ENCODE data around the gene GORAB.

The GORAB gene, protein sequence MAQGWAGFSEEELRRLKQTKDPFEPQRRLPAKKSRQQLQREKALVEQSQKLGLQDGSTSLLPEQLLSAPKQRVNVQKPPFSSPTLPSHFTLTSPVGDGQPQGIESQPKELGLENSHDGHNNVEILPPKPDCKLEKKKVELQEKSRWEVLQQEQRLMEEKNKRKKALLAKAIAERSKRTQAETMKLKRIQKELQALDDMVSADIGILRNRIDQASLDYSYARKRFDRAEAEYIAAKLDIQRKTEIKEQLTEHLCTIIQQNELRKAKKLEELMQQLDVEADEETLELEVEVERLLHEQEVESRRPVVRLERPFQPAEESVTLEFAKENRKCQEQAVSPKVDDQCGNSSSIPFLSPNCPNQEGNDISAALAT

DNA sequence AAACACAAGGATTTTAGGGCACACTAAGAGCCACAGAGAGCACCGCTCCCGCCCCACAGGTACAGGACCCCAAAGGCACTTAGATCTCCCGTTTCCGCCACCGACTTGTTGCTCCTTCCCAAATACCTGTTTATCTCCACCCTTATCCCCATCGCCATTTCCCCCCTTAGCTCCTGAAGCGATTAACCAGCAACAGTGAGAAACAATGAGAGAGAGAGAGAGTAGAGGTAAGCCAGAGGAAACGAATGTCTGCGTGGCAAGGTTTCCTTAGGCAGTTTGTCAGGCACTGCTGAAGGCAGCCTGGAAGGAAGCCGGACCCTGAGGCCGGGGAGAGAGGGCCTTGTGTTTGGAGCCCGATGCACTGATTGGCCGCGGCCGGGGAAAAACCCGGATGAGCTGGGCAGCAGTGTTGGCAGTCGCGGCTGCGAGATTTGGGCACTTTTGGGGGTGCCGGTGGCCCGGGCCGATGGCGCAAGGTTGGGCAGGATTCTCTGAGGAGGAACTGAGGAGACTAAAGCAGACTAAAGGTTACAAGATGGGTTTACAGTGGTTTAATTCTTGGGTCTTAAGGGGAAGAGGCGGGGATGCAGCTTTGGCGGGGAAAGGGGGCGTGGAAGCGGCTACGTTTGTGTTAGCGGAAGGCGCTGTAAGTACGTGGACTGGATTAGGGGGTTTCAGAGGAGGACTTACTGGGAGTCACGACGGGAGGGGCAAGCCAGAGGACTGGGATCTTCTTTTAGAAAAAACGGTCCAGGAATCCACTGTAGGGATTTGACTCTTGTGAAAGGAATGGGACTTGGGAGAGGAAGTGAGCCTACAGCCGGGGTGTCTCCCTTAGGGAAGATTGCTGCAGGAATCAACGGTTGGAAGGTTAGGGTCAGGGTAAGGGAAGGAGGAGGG is at the start of gene GORAB:
TSS of gene GORAB (plus strand) at position 409 of the 900 bp plus-strand sequence. CDS start at position 467, 58 bp downstream.
- DNase-seq (ENCODE audit: low read depth) = peak; percentile 73

DNA sequence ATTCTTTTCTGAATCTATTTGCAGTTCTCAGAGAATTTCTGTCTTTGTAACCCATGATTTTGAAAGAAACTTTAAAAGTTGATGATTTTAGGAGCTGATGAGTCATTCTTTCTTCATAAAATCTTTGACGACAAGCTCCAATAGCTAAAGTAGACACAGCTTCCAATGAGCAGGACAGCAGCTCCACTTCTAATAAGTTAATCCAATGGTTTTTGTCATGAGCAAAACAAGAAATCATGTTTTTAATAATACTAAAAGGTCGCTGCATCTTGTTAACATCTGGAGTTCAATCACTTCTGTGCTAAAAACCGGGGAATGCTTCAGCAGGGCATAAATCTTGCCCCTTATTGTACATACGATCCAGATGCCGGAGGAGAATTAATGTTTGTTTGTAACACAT is 48.9 kb upstream of the GORAB start:
- no peak for DNase-seq (ENCODE audit: low read depth)

DNA sequence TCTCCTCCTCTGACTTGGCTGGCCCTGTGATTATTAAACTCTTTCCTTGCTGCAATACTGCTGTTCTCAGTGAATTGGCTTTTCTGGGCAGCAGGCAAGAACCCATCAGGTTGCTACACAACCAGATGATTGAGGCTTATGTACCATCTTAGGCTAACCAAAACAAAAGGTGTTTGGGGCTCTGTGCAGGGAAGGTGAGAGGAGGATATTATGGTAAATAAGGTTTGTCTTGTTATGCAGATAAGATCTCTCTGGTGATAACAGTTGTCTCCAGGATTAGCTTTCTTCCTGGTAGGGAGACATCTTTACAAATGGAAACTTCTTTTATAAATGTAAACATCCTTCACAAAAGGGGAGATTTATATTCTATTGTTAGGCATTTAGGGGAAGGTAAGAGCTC is 44.5 kb upstream of the GORAB start:
- no peak for DNase-seq (ENCODE audit: low read depth)

DNA sequence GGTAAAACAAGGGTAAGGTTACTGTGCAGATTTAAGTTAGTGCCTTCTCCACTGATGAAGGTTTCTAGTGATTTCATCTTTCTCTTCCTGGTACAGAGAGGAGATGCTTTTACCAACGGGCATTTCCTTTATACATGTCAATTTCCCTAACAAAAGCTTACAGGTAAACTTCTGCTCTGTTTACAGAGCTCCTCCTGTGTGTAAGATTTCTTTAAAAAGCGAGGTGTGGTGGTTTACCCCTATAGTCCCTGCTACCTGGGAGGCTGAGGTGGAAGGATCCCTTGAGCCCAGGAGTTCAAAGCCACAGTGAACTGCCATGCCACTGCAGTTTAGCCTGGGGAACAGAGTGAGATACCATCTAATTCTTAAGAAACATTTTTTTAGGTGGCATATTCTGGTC is 40.7 kb upstream of the GORAB start:
- DNase-seq (ENCODE audit: low read depth) = no peak

DNA sequence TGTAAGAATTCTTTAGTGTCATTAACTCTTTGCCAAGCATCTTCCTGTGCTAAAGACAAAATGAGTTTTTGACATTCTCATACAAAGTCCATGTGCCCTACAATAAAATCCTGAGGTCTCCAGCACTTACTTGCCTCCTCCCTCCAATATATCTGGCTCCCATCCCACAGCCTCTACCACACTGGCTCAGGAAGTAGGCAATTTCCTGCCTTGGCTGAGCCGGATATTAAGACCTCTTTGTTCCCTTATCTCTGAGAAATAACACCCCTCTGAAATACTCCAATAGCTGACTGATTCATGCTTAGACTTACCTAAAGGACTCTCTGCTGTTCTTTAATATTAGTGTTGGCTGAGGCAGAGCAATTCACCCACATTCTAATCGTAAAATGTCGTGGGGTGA is 37.6 kb upstream of the GORAB start:
- no peak for DNase-seq (ENCODE audit: low read depth)

DNA sequence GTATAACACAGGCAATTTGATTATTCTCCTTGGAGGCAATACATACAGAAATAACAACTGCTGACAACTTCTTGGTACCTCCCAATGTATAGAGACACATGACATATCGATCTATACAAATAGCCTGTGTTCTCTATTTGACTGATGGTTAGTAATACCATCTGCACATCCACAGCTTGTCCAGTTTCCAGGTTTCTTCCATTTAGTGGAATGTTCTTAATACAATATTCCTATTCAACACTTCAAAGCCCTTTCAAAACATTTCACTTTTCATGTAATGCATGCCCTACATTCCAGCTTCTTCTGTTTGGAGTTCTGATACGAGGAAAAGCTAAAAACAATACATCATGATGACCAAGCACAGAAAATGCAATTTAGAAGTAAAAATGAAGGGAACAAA is 37.0 kb upstream of the GORAB start:
- no peak for DNase-seq (ENCODE audit: low read depth)

DNA sequence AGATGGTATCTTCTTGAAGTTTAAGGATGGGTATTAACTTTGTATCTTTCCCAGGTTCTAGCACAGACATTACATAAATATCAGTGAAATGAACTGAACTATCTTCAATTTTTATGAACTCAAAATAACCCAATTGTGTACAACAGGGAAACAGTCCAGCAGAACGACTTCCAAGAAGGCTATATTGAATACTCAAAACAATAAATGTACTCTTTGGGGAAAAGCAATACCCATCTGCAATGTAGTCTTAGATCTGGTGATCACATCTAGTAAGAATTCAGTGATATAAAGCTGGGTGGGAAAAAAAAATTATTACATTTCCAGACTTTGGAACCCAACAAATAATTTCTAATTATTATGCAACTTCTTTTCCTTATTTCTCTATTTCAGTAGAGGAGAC is 33.1 kb upstream of the GORAB start:
- DNase-seq (ENCODE audit: low read depth) = no peak

DNA sequence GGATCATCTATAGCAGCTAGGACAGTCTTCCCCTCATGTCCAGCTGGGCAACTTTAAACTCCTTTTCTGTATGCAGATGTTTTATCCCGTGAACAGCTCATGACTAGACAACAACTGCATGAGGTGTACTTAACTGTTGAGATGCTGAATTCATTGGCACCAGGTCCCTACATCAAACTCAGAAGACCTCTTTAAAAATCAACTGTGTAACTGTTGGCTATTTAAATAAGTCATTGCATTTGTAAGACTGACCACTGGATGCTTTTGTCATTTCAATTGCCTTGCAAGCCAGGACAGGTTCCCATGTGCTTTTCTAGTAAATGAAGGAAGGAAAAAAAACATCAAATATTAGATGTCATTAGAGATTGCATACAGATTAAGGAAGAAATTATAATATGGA is 28.3 kb upstream of the GORAB start:
- DNase-seq (ENCODE audit: low read depth) = no peak

DNA sequence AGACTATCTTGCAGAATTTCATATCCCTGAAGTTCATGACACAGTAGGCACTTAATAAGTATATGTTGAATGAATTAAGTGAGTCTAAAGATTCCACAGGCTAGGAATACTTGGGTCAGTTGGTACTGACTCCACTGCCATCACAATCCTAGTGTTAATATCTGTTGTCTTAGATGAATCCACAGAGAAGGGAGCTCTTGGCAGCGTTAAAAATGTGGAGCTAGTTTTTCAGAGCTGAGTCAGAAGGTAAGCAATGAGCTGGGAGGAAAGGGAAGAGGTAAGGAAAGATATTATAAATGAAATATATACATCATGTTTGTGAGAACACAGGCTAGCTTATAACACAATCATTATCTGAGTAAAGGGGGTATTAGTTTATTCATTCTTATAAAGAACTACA is 21.8 kb upstream of the GORAB start:
- DNase-seq (ENCODE audit: low read depth) = no peak

DNA sequence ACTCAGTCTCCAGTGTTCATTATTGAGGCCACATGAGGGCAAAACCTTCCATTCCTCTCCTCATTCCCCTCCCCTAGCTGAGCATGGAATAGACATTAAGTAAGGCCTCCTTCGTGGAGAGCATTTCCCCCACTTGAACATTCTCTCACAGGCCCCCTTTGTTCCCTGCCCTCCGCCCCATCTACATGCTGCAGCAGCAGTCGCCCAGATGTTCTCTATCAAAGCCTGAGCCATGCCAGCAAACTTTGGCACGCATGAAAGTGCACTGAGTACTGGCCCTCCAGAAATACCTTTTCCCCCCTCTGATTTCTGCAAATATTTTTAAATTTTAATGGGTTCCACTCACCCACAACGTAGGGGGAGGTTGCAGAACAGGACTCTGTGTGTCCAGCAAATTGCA is 20.9 kb upstream of the GORAB start:
- no peak for DNase-seq (ENCODE audit: low read depth)

DNA sequence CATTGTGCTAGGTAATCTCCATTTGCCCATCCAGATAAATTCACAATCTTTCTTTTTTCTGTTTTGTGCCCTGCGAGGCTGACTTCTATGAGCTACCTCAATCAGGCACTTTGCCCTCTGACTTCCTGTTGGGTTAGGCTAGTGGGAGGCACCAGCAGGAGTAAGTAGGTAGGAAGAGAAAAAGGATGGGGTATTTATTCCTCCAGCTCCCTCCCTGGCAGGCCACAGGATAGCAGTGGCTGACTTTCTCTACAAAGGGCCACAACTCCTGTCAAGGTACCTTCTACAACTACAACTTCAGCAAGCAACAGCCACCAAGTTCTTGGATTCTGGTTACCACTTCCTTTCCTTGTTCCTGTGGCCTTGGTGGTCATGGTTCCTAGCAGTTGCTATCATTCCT is 18.8 kb upstream of the GORAB start:
- DNase-seq (ENCODE audit: low read depth) = no peak

DNA sequence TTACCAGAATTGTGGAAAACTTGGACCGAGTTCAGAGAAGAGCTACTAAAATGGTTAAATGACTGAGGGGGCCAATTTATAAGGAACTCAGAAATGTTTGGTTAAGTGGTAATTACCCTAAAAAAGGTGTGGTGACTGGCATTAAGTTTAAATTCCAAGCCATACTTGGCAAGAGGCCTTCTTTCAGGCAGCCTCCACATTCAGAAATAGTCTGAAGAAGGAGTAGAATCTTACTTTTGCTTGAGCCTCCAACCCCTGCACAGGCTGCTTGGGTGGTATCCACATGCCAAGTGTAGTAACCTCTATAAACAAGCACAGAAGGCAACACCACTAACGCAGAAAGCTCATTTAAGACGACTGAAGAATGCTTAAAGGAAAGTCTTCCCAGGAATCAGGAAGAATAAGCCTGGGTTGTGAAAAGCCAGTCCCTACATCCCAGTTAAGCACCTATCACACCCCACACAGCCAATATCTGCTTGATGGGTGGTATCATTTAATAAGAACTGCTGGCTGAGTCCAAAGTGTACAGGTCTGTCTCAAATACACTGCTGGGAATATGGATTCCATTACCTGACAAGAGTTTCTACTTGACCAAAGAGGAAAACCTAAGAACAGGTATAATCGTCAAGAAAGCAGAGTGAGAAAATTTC is 13.7 kb upstream of the GORAB start:
- DNase-seq (ENCODE audit: low read depth) = no peak

DNA sequence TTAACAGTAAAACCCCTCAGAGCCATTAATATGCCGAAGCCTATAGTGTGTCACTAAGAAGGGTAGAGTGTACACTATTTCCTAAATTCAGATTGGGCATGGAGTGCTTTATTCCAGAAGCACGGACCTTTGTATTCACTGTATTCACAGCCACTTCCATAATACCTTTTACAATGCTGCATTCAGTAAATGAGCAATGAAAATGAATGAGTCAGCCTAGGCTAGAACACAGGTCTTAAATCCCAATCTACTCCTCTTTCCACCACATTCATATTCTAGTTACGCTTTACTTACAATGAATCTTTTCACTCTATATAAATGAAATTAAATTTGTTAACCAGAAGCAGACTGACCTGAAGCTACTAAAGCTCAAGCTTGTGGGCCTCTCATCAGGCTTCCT is 13.0 kb upstream of the GORAB start:
- no peak for DNase-seq (ENCODE audit: low read depth)

DNA sequence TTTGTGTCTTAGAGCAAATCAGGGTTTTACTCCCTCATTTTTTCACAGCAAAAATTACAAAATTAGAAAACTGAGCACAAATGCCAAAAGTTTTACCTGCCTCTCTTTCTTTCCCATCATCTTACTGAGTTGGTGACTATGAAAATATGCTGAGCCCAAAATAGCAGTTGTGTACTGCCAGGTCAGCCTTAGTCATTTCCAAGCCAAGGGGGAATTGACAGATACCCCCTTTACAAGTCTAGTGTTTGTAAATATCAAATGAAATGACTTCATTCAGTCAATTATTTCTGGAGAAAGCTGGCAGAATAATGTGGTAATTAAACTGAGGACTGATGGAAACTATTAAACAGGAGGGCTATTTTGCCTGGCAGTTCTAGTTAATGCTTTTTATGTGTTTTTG is 11.4 kb upstream of the GORAB start:
- DNase-seq (ENCODE audit: low read depth) = no peak

DNA sequence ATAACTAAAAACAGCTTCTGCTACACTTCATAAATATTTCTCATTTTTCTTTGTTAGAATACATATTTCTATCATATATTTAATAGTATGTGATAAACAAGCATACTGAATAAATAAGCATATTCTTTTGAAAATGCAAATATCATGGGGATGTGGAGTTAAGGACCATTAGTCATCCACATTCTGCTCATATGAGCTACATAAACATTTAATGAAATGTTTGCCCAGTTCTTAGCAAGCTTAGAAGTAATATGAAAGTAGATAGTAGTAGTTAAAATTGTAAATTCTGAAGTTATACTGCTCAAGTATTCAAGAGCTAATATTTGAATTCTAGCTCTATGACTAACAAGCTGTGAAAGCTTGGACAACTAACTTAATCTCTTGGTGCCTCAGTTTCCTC is 10.1 kb upstream of the GORAB start:
- DNase-seq (ENCODE audit: low read depth) = no peak

DNA sequence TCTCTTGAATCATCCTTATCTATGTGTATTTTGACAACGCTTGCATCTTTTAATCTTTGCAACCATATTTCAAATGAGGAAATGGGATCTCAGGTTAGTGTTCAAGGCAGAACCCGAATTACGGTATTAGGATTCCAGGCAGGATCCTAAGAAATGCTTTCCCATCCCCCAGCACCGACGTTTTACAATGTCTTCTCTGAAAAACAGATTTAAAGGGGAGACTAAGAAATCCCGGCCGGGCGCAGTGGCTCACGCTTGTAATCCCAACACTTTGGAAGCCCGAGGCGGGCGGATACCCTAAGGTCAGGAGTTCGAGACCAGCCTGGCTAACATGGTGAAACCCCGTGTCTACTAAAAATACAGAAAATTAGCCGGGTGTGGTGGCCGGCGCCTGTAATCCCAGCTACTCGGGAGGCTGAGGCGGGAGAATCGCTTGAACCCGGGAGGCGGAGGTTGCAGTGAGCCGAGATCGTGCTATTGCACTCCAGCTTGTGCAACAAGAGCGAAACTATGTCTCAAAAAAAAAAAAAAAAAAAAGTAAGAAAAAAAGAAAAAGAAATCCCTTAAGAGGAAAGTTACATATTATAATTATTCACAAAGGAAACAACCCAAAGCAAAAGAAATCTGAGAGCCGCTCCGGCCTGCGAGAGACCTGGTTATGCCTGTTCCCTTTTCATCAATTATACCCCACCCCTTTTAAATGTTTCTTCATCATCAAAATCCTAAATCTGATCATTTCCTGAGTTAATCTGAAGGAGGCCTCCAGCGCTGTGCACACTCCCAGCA is 801 bp upstream of the GORAB start:
- DNase-seq (ENCODE audit: low read depth) = no peak

DNA sequence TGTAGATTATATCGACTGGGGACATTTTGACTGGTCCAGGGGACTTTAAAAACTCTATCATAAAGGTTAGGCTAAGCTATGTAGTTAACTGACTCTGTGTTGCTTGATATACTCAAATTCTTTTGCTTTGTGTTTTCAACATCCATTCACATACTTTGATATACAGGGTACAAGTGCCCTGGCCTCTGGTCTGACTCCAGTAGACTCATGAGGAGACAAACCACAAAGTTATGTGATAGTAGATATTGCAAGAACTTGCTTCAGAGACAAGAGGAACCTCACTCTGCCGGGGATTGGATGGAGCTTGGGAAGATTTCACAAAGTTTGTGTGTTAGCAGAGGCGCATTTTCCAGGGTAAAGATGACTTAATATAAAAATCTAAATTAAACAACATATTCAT is 1.3 kb downstream of the GORAB start:
- no peak for DNase-seq (ENCODE audit: low read depth)

DNA sequence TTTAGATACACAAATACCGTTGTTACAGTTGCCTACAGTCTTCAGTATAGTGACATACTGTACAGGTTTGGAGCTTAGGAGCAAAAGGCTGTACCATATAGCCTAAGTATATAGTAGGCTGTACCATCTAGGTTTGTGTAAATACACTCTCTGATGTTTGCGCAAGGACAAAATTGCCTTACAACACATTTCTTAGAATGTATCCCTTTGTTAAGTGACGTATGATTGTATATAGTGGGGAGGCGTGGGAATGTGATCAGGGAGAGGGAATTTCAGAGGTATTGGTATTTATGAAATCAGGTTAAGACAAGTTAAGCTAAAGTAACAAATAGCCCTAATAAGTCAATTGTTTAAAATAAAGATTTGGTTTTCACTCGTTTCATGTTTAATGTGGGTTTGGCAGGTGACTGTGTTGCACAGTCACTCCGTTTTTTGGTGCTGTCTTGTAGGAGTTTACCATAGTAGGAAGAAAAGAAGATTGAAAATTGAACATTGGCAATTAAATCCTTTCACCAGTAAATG is 2.7 kb downstream of the GORAB start:
- DNase-seq (ENCODE audit: low read depth) = no peak

DNA sequence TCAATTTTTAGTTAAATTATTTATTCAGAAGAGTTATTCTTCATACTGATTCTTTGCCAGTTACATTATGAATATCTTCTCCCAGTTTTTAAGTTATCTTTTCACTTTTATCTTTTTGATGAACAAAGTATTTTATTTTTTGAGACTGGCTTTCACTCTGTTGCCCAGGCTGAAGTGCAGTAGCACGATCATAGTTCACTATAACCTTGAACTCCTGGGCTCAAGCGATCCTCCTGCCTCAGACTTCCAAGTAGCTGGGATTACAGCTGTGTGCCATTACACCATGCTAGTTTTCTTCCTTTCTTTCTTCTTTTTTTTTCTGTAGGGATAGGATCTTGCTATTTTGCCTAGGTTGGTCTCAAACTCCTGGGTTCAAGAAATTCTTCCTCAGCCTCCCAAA is 3.5 kb downstream of the GORAB start:
- no peak for DNase-seq (ENCODE audit: low read depth)

DNA sequence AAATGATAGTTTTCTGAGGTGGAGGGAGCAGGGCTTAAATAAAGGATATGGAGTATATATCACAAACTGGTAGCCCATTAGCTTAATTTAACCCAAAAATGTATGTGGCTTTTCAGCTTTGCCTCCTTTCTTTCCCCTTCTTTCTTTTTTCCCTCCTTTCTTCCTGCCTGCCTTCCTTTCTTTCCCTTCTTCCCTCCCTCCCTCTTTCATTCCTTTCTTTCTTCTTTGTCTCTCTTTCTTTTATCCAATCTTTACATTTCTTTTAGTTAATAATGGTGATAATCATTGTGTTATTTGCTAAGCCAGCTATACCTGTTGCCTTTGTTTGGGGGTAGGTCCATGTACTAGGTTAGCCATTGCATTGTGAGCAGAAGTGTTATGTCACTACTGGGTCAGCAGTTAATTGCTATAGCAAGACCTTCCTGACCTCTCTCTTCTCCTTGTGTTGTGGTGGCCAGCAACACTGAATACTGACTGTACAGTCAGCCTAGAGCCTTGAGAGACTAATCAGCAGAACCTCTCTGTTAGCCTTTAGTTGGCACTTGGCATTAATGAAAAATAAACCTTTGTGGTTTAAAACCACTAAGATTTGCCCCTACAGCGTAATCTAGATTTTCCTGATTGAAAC is 5.1 kb downstream of the GORAB start:
- DNase-seq (ENCODE audit: low read depth) = no peak

DNA sequence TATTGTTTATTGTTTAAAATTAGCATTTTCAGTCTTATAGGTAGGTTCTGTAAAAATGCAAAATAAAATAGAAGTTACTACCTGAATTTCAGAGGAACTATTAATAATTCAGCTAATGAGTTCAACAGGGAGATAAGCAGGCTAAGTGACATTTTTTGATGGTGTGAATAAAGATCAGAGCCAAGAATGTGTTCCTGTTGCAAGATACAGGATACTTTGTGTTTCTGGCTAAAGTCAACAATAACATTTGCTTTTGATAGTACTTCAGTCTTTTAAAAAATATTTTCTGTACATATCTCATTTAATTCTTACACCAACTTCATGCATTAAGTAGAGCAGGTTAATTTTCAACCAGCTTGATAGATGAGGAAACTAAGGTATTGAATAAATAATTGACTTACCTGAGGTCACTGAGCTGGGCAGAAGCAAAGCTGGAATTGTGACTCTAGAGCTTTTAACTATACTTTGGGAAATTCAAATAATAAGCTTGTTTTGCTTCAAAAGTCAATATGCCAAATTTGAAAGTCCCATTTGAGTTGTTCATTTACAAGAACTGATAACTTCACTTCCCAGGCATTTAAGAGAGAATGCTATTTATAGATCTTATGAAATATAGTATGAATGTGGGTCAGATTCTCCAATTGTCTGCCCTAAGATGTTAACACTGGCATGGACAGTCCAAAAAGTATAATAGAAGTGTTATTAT is 6.0 kb downstream of the GORAB start:
- DNase-seq (ENCODE audit: low read depth) = no peak

All from activated gamma-delta T cell treated with anti-CD3 and anti-CD28 coated beads, Interleukin-2, amount 50 U/mL, for 16 hours (primary cell).